GM19193 (cell line): ENCODE results near the gene SIGLEC12.

Experiments
- POLR2A ChIP-seq: IDR thresholded peaks from 4 replicates; pipeline ENCODE4 v1.6.1; 2011; ENCODE audit not compliant: insufficient read depth, insufficient read length; ENCODE audit errors: extremely low read depth

SIGLEC12 gene

GRCh38 chr19:51501594-51502263, at the start of gene SIGLEC12:
Gene SIGLEC12 (minus strand): TSS chr19:51501800. CDS start chr19:51501733, 67 bp downstream.
- TF ChIP-seq POLR2A = no peak

GRCh38 chr19:51550848-51551672, 49.5 kb upstream of the SIGLEC12 start:
- no peak for TF ChIP-seq POLR2A

DNA sequence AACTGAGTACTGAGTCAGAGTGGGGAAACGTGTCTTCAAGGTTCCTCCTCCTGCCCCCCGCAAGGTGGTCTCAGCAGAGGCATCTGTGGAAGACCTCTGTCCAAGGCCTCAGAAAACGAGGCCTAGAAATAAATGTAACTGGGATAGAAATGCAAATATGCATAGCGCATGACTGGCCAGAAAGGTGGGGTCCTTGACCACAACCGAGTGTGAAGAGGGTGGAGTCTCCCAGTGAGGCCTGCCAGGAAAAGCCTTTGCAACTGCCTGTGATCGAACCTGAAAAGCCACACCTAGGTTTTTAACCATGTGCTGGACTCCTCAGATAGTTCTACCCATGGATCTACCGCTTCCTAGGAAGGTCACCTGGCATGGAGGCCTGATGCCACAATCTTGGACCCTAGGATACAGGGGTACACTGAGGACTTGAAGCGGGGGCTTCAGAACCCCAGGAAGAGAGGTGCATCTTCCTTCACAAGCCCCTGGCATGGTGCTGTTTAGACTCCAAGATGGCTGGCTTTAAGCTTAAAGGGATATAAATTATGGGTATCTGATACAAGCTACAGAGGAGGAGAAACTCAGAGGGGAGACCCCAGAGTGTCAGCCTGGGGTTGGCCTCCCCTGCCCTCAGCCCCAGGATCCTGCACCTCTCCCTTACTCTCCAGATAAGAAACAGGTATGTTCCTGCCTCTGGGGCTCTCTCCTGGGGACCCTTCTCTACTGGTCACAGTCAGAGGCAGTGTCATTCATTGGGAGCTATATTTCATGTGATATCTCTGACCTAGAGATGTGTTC, 48.1 kb upstream of the SIGLEC12 start:
- peak; percentile 28 for TF ChIP-seq POLR2A

DNA sequence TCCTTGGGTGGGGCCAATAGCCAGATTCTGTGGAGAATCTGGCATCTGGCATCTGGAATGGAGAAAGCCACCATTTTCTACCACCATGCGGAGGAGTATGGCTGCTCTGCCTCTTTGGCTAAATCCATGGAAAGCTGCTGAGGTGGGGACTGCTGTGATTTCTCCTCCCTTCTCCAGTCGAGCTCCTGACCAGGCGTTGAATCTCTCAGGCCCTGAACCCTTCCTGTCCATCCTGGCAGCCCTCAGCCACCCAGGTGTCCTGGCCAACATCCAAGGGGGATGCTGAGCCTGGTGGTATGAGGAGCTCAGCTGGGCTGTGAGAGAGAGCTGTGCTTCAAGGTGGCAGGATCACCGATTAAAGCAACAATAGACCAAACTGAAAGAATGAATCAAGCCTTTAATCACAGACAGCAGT, 47.3 kb upstream of the SIGLEC12 start:
- TF ChIP-seq POLR2A = no peak

DNA sequence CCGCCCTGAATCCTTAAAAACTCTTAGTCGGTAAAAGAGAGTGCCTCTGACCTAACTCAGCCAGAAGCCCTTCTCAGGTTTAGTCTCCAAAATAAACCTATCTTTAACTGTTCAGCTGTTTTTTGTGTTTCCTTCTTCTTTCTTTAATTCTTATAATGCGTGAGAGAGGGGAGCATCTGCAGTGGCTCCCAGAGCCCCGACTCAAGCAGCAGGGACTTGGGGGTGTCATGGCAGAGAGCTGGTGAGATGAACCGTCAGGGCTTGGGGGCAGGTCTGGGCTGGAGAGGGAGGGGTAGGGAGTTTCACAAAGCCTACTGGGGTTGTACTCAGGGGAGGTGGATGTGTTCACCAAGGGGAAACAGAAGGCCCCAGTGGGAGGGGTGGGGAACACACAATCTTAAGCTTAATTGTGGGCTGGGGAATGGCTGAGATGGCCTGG, 46.6 kb upstream of the SIGLEC12 start:
- TF ChIP-seq POLR2A = no peak

DNA sequence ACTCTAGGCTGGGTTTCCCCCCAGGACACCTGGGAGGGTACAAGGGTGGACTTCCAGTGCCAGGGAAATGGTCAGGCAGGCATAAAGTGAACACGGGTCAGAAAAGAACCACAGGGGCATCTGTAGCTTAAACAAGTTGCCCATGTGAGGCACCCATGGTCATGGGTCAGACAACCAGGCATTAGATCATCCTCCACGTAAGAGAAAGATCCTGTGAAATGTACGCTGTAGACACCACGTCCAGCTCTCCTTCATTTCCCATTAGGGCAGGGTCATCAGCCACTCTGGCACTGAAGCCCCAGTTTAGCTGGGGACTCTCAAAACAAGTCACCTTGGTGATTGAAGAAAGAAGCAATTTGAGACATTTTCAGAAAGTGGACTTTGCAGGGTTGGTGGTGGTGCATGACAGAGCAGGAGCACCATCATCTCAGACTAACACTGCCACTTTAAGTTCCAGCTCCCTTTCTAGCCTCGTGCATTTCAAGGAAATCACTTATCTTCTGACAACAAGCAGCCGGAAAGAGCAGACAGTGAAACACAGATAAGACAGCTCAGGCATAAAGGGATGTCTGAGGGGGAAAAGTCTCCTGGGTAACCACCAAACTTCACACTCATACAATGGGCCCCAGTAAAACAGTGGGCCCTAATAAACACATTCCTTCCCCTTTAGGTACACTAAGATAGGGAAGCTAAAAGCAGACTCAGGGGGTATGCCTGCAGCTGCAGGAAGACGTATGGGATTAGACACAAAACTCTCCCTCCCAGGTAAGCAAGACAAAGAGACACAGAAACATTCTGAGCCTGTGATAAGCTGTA, 46.0 kb upstream of the SIGLEC12 start:
- TF ChIP-seq POLR2A = no peak

- TF ChIP-seq POLR2A = no peak
These were observed 45.2 kb upstream of the SIGLEC12 start for GRCh38 chr19:51546650-51547396.

DNA sequence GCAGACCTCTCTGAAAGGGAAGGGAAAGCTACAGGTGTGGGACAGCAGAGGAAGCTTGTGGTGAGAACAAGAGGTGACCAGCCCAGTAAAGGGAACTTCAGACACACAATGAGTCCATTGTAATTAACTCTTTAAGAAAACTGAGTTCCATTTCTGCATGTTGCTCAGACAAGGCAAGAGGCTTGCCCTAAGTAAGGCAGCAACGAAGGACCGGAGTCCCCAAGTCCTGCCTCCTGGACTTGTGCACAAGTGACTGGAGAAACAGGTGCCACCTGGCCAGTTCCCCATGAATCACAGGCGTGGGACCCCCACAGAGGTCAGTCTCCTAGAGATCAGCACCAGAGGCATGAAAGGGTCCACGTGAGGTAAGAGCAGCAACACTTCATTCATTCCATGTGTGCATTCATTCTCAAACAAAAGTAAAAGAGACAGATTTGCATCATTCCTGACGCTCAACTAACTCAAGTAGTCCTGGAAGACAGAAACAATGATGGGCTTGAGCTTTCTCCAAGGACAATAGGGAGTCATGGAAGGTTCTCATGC, 44.6 kb upstream of the SIGLEC12 start:
- no peak for TF ChIP-seq POLR2A

- TF ChIP-seq POLR2A = no peak
These were observed 42.4 kb upstream of the SIGLEC12 start for GRCh38 chr19:51544038-51544437.

GRCh38 chr19:51542699-51543098, 41.1 kb upstream of the SIGLEC12 start:
- TF ChIP-seq POLR2A = no peak

DNA sequence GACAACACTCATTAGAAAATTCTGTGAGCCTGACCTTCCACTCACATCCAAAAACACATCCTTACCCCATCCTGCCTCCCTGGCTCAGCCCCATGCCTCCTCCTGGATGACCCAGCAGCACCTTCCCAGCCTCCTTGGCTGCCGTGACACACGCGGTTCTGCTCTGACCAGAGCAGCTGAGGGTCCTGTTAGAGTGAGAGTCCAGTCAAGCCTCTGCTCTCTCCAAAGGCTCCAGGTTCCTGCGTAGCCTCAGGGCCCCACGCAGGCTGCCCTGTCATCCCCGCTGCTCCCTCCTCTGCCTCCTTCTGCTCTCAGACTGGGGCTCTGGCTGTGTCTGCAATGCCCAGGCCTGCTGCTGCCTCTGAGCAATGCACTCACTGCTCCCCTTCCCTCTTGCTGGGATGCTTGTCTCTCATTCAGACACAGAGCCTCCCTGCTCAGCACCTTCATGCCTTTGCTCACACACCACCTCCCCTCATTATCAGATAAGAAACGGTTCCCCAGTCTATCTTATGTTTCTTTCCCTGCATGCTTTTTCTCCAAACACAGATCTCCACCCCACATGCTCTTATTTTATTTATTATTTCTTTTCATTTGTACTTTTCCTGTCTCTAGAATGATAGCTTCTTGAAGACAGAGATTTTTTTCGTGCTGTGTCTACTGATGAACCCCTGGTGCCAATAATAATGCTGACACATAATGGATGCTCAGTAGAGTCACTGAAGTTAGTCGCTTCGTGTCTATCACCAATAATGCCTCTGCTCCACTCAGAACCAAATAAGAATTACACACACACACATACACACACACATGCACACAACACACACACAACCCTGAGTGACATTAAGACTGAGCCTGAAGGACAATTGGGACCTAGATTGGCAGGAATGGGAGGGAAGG, 40.1 kb upstream of the SIGLEC12 start:
- no peak for TF ChIP-seq POLR2A

GRCh38 chr19:51539821-51540366, 38.3 kb upstream of the SIGLEC12 start:
- TF ChIP-seq POLR2A = no peak
